ENCODE measurements around the gene TPCN1. TPM values are rescaled to one million over a fixed set of nuclear protein-coding genes. Genes with fewer than 3 reads are reported as not detected.
A peak's percentile ranks its signal among the peaks of the same experiment; 100 is the strongest.
"Not testable (repeated sequence)": the region's sequence is repeated elsewhere in the genome, so short reads cannot be mapped to it uniquely, and the experiment has no call there.

The TPCN1 gene
- total RNA-seq, 6 experiments from 2014 or later: 18.0 to 34.6 (median 28.3) TPM

- WGBS (ENCODE audit: insufficient coverage, low coverage, low lambda C conversion rate, missing lambda C conversion rate): 71% methylated on average over 5 of the region's 14 CpGs
- no peak overlapping the region for H3K27ac ChIP-seq
- no peak for ATAC-seq
These were observed 19.8 kb upstream of the TPCN1 start for GRCh38 chr12:113201187-113202177.

GRCh38 chr12:113202300-113203075 is 18.8 kb upstream of the TPCN1 start:
- Histone ChIP-seq H3K27ac (no peak overlapping the region), H3K36me3 (no peaks in the 10 kb centered on the region), H3K9me3 (no peaks in the 10 kb centered on the region), H3K4me3 (no peak overlapping the region), H3K27me3 (no peaks in the 10 kb centered on the region), H3K4me1 (peaks cover 0 to 7% (median 0%) of the 10 kb centered on the region in 4 donors)
- intact Hi-C loops (cut with DNase I): no loop called here
- DNase-seq (no peak), ATAC-seq (no peak)
- TF ChIP-seq CTCF (IDR thresholded peaks at IDR 0.05) (no peak), POLR2A (IDR thresholded peaks at IDR 0.05) (no peak)
- 90% methylated on average over 2 of the region's 4 CpGs for WGBS (ENCODE audit: insufficient coverage, low coverage, low lambda C conversion rate, missing lambda C conversion rate)

More at GRCh38 chr12:113201187-113202177, 19.8 kb upstream of the TPCN1 start:
- TF ChIP-seq CTCF (IDR thresholded peaks at IDR 0.05) (no peak), POLR2A (IDR thresholded peaks at IDR 0.05) (no peak)
- intact Hi-C loops (cut with DNase I): no loop called here
- Histone ChIP-seq H3K36me3 (no peaks in the 10 kb centered on the region), H3K4me1 (peaks cover 0 to 7% (median 0%) of the 10 kb centered on the region in 4 donors), H3K9me3 (no peaks in the 10 kb centered on the region), H3K4me3 (no peak overlapping the region), H3K27me3 (no peaks in the 10 kb centered on the region)
- DNase-seq: no peak

- 40% methylated on average over 6 of the region's 8 CpGs for WGBS (ENCODE audit: insufficient coverage, low coverage, low lambda C conversion rate, missing lambda C conversion rate)
- Histone ChIP-seq H3K36me3 (no peaks in the 10 kb centered on the region), H3K9me3 (no peaks in the 10 kb centered on the region), H3K4me1 (peaks cover 0 to 13% (median 0%) of the 10 kb centered on the region in 4 donors), H3K4me3 (no peak overlapping the region), H3K27ac (peak overlapping the region in 1 of 3 donors; percentile 63), H3K27me3 (no peaks in the 10 kb centered on the region)
- DNase-seq (no peak), ATAC-seq (peak in 2 of 4 donors; percentile 6 to 38)
- TF ChIP-seq CTCF (IDR thresholded peaks at IDR 0.05) (no peak), POLR2A (IDR thresholded peaks at IDR 0.05) (no peak)
- intact Hi-C loops (cut with DNase I): no loop called here
These were observed 17.2 kb upstream of the TPCN1 start for GRCh38 chr12:113203852-113204760.

GRCh38 chr12:113204804-113205203 is 16.5 kb upstream of the TPCN1 start:
- Histone ChIP-seq H3K27ac (peak overlapping the region in 1 of 3 donors; percentile 63), H3K27me3 (no peaks in the 10 kb centered on the region), H3K36me3 (no peaks in the 10 kb centered on the region), H3K9me3 (no peaks in the 10 kb centered on the region), H3K4me3 (no peak overlapping the region), H3K4me1 (peaks cover 0 to 19% (median 0%) of the 10 kb centered on the region in 4 donors)
- intact Hi-C loops (cut with DNase I): no loop called here
- DNase-seq (no peak), ATAC-seq (peak in 1 of 4 donors; percentile 3)
- TF ChIP-seq CTCF (IDR thresholded peaks at IDR 0.05) (no peak), POLR2A (IDR thresholded peaks at IDR 0.05) (no peak)
- 72% methylated on average over 3 of the region's 3 CpGs for WGBS (ENCODE audit: insufficient coverage, low coverage, low lambda C conversion rate, missing lambda C conversion rate)

GRCh38 chr12:113206802-113207201 is 14.5 kb upstream of the TPCN1 start:
- H3K27ac ChIP-seq: peak overlapping the region in 1 of 3 donors; percentile 60
- intact Hi-C loops (cut with DNase I); DNase-seq; H3K27me3 ChIP-seq; ATAC-seq; H3K4me3 ChIP-seq; H3K9me3 ChIP-seq; H3K36me3 ChIP-seq: not testable (repeated sequence)
- H3K4me1 ChIP-seq: peaks cover 0 to 19% (median 0%) of the 10 kb centered on the region in 4 donors
- 100% methylated on average over 2 of the region's 5 CpGs for WGBS (ENCODE audit: insufficient coverage, low coverage, low lambda C conversion rate, missing lambda C conversion rate)
